ENCODE measurements around the gene ANO1.

ANO1 gene

GRCh38 chr11:70145841-70146240, 67.7 kb downstream of the ANO1 start:
- TF ChIP-seq ZFX (IDR thresholded peaks at IDR 0.05; ENCODE audit: borderline replicate concordance) (no peak), CTCF (IDR thresholded peaks at IDR 0.05) (no peak)

GRCh38 chr11:70146299-70146698, 68.2 kb downstream of the ANO1 start:
- no peak overlapping the region for H3K27ac ChIP-seq
- TF ChIP-seq CTCF (IDR thresholded peaks at IDR 0.05) (no peak), ZFX (IDR thresholded peaks at IDR 0.05; ENCODE audit: borderline replicate concordance) (no peak)

More at GRCh38 chr11:70145841-70146240, 67.7 kb downstream of the ANO1 start:
- H3K27ac ChIP-seq = no peak overlapping the region

DNA sequence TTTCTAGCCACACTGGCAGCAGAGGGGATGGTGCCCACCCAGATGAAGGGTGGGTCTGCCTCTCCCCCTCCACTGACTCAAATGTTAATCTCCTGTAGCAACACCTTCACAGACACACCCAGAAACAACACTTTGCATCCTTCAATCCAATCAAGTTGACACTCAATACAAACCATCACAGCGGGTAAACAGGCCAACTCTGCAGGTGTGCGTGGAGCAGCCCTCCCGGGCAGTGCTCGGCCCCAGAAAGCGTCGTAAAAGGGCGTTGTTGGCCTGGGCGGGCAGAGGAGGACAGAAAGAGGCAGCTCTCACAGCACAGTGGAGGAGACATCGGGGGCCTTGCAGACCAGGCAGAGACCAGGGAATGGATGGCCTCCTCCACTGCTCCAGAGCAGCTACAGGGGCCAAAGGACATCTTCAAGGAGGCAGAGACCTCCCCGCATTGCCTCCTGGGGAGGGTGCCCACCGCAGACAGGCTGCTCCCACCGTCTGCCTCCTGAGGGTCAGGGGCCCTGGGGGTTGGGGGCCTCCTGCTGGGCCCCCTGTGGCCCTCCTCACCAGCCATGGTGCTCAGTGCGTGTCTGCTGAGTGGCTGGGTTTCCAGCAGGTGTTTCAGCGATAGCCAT, 68.9 kb downstream of the ANO1 start:
- TF ChIP-seq CTCF (IDR thresholded peaks at IDR 0.05) = no peak
- TF ChIP-seq ZFX (IDR thresholded peaks at IDR 0.05; ENCODE audit: borderline replicate concordance) = no peak
- H3K27ac ChIP-seq = no peak overlapping the region

- H3K27ac ChIP-seq = no peak overlapping the region
- no peak for TF ChIP-seq ZFX (IDR thresholded peaks at IDR 0.05; ENCODE audit: borderline replicate concordance)
- no peak for TF ChIP-seq CTCF (IDR thresholded peaks at IDR 0.05)
Measured at GRCh38 chr11:70147668-70148067, 69.6 kb downstream of the ANO1 start.

DNA sequence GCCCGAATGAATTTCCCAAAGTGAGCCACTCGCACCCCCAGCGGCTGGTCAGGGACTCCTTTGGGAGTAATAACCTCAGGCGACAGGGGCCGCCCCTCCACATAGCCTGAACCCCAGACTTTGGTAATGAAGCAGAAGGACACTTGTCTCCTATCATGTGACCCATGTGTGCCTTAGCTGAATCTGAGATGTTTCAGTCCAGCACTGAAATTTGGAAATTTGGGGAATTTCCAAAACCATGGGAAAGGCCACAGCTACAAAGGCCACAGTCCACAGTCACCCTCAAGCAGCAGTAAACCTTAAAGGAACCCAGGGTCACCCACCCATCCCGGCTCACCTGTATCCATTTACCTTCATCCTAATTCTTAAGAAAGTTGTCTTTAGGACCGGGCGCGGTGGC, 73.6 kb downstream of the ANO1 start:
- no peak overlapping the region for H3K27ac ChIP-seq
- TF ChIP-seq CTCF (IDR thresholded peaks at IDR 0.05) (no peak), ZFX (IDR thresholded peaks at IDR 0.05; ENCODE audit: borderline replicate concordance) (no peak)

DNA sequence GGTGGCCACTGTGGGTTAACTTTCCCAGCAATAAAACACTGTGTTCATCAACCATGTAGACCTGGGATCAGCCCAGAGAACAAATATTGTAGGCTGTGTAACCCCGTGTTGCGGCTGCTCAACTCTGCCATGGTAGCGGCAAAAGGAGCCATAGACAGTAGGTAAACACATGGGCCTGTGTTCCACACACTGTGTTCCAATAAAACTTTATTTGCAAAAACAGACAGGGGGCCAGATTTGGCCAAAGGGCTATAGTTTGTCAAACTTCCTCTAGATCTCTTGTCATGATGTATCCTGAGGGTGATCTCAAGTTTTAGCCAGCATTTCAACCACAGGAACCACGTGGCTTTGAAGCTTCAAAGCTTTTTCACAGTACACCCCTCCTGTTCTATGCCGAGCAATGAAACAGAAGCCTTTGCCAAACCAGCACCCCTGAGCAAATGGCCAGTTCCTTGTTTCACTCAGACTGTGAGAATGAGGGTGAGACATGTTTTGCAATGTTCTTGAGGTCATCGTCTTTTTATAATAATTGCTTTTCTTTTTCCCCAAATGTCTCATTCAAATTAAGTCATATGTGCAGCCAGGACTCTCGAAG, 75.1 kb downstream of the ANO1 start:
- H3K27ac ChIP-seq = no peak overlapping the region
- TF ChIP-seq CTCF (IDR thresholded peaks at IDR 0.05) (no peak), ZFX (IDR thresholded peaks at IDR 0.05; ENCODE audit: borderline replicate concordance) (no peak)

- no peak overlapping the region for H3K27ac ChIP-seq
- TF ChIP-seq CTCF (IDR thresholded peaks at IDR 0.05) (no peak), ZFX (IDR thresholded peaks at IDR 0.05; ENCODE audit: borderline replicate concordance) (no peak)
Measured at GRCh38 chr11:70155386-70155785, 77.3 kb downstream of the ANO1 start.
